Uterus (tissue), 2 donors: Measurements from ENCODE around the gene GPM6B.

ENCODE experiments used
- CTCF ChIP-seq, 4 experiments: fragments of 200-600 bp in 2 of 4; fragments of 450-650 bp in 2 of 4; sonication (generic) in 2 of 4; IDR thresholded peaks; one replicate each; pipeline ENCODE4 v1.5.1; 2016 to 2019; ENCODE audit warnings: antibody characterized with exemption in 4 of 4, mild to moderate bottlenecking in 2 of 4, moderate library complexity in 1 of 4
- POLR2A ChIP-seq, 2 donors: fragments of 450-650 bp; IDR thresholded peaks; one replicate each; pipeline ENCODE4 v1.6.1; 2016; ENCODE audit warnings: antibody characterized with exemption in 2 of 2, mild to moderate bottlenecking in 1 of 2, moderate library complexity in 1 of 2

- TF ChIP-seq CTCF (IDR thresholded peaks at IDR 0.05) = no peak
- no peak for TF ChIP-seq POLR2A (IDR thresholded peaks at IDR 0.05)
These were observed 8.0 kb downstream of the GPM6B start for GRCh38 chrX:13808865-13809264.
